CD4-positive, alpha-beta T cell treated with Interleukin-4 for 4 hours (primary cell): ENCODE data around the gene EFNB2.

ENCODE experiments used
- DNase-seq: peaks from one replicate; pipeline ENCODE4 v3.0.0-alpha.2; 2020

Gene EFNB2

DNA sequence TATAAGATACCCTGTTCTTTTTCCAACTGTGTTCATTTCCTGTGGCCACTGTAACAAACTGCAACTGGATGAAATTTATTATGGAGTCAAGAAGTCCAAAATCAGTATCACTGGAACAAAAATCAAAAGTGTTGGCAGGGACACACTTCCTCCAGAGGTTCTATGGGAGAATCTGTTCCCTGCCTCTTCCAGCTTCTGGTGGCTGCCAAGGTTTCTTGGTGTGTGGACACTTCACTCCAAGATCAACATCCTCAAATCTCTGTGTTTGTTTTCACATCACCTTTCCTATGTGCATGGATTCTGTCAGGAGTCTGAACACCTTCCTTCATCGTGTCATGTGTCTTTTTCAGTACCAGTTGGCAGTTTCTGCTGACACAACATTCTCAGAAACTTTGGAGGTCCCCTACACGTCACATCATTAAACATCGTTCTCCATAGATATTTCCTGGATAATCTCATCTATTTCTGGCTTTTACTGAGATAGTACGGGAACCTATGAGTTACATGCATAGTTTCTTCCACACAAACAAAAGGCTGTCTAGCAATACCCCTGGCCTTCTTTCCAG, 15.2 kb upstream of the EFNB2 start:
- no peak for DNase-seq

DNA sequence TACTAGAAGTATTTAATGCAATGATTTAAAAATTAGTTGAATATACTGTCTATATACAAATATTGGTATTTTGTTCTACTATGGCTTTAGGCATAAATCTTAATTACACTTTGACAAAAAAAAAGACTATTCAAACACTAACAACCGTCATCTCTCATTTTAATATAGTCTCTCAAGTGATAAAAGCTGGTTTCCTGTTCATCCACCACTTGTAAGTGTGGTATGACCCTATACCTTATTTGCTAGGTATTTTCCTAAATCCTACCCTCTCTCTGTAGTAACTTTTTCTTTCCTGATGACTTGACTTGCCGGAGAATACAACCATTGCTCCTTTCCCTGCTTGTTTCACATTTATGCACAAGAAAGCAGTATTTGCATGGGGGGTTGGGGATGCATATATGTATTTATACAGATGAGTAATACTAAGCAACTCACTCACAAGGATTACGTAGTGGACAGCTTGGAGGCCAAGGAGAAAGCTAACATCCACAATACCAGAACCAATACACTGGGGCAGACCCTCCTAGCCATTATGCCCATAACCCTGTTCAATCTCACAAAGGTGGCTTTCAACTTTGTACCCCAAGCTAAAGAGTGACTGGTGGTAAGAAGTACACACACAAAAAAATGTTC, 12.7 kb upstream of the EFNB2 start:
- no peak for DNase-seq

DNA sequence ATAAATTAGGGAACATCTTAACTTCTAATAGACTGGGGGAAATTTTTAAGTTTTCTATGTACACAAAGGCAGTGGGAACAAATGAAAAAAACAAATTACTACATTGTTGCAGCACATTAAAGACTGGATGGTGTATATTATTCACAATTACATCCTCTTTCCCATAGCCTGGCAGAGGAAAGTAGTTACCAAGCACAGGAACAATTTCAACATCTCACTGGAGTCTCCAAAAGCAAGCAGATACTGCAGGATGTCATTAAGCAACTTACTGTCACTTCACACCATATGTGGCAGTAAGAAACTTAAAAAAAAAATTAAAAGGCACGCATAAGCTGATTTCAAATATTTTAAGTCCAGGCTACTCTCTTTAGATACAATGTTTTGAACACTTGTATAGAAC, 6.4 kb upstream of the EFNB2 start:
- DNase-seq, result no peak

DNA sequence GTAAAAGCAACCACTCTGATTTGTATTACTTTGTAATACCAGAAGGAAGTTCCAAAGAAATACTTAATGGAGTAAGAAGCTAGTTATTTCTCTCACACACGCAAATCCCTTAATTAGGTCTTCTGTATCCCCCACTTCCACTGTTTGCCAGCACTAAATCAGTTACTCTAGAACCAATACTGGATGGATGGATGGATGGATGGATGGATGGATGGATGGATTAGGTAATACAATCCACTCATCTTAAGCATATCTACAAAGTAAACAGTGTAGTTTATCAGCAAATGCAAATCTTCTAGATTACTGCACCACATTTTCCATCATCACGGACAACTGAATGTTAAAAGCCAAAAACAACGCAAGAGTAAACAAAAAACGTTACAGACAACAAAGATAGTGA, 5.2 kb upstream of the EFNB2 start:
- no peak for DNase-seq

DNA sequence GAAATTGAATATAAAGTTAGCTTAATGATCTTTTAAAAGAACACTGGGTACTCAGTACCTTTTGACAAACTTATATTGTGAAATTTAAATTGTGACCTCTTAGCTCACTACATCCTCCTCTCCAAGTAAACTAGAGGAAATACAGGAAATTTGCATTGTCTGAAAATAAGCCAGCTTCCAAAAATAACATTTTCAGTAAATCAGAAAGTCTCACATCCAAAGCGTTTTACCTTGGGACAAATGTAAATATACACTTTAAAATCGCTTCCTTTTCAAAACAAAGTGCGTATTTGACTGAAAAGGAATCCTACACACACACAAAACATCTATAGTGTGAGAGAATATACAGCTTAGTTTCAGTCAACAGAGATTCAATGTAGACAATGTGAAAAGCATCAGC, 2.1 kb upstream of the EFNB2 start:
- no peak for DNase-seq

DNA sequence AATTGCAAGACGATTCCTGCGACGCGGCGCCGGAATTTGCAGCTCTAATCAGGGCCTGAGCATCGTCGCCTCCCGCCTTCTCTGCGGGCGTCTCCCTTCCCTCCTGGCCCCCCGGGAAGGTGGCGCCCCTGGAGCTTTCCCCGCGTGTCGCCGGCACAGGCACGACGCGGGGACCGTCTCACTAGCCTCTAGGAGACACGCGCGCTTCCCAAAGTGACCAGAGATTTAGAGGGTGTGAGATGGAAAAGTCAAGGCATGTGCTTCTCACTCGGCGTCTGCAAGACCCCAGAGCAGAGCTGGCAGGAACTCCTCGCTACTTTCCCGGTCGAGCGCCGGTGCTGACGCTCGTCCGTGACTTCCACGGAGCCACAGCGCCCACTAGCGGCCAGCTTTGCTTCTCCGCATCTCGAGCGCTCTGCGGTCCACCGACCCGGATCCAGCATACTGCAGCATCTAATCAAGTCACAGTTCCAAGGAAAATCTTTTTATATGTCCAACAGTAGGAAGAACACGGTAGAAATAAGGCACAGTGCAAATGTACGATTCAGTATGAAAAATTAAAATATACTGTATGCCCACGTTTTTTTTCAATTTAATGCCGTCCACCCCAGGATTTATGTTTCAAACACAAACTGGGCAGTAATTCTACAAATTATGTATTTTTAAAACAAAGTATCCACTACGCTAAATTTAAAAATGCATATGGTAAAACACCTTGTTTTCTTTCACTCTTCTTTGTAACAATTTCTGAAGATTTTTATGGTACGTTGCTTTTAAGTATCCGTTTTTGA, 977 bp upstream of the EFNB2 start:
- DNase-seq, result peak; percentile 82

DNA sequence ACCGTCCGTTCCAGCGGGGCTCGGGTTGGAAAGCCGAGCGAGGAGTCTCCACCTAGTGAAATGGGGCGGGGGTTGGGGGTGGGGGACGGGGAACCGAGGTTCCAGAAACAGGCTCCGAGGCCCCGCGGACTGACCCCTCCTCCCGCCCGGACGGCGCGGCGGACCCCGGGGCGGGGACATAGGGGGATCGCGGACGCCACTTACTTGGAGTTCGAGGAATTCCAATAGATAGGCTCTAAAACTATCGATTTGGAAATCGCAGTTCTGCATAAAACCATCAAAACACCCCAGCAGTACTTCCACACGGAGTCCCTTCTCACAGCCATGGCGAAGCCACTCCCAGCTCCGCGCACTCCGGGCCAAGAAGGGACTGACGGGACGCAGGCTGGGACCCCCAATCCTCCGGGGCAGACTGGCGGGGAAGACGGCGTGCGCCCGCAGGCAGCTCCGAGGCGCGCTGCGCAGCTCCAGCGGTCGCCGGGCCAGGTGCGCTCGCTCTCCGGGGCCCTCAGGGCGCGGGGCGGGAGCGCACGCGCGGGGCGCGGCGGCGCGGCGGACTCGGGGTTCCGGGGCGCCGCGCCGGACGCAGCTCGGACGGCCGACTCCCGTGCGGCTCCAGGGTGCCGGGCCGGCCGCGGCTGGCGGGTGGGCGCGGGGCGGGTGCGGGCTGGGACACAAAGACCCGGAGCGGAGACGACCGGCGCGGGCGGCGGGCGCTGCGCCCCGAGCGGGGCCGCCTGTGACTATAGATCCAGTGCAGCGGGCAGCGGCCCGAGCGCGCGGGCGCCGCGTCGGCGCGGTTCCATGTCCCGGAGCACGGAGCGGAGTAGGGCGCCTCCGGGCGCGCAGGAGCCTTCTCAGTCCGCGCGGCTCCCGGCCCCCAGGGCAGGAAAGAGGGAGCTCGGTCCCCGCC, 567 bp downstream of the EFNB2 start:
- DNase-seq, result no peak

DNA sequence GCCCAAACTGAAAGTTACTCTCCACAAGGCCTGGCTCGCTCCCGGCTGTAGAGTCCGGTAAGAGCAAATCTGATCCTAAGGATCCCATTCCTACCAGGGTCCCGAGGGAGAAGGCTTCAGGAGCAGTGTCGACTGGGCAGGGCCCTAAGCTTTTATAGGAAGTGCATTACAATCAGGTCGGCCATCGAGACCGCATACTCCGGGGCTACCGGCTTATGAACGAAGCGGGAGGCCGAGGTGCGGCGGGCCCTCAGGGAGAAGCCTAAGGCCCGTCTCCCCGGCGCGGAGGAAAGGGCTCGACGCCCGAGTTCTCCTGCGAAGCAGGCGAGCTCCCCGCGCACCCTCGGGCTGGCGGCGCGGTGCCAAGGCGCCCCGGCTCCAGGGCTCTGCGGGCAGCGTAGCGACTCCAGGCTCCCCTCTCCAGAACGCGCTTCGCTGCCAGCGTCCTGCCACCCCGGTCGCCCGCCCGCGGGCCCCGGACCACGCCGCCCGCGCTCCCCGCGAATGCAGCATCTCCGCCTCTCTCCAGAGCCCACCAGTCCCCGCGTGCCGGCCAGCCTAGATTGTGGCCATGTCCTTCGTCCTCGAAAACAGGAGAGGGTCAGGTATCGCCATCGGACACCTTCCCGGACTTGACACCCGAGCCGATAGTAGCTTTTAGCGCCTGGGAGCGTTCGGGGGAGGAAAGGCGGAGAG, 1.4 kb downstream of the EFNB2 start:
- no peak for DNase-seq

DNA sequence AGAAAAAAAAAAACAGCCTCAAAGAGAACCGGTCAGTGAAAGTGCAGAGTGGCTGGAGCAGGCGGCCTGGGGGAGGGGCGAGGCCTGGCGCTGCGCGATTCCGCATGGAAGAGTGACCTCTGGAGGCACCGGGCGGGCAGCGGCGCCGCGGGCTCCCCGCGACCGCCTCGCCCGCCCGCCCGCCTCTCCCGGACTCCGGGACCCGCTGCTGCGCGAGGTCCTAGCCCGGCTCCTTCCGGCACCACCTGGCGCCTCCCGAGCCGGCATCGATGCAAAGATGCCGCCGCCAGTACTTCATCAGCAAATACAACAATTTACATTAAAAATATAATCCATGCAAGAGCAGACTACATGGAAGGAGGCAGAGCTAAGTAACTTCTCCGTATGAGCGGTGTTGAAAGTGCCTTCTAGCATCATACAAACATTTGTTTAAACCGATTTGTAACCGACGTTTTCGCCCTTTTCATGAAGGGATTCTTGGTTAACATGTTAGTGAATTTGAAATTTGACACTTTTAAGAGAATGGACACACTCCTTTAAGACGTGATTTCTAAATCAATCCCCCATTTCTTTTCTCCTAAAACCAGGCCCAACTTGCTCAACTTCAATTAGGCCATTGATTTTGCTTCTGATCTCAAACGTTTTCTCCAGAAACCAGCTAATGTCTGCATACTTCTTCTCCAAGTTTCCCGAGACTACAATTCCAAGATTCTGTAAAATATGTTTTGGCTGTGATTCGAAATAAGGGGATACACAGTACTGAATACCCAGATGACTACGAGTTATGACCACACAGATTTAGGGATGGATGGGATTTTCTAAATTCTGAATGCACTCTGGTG, 2.1 kb downstream of the EFNB2 start:
- DNase-seq, result no peak

DNA sequence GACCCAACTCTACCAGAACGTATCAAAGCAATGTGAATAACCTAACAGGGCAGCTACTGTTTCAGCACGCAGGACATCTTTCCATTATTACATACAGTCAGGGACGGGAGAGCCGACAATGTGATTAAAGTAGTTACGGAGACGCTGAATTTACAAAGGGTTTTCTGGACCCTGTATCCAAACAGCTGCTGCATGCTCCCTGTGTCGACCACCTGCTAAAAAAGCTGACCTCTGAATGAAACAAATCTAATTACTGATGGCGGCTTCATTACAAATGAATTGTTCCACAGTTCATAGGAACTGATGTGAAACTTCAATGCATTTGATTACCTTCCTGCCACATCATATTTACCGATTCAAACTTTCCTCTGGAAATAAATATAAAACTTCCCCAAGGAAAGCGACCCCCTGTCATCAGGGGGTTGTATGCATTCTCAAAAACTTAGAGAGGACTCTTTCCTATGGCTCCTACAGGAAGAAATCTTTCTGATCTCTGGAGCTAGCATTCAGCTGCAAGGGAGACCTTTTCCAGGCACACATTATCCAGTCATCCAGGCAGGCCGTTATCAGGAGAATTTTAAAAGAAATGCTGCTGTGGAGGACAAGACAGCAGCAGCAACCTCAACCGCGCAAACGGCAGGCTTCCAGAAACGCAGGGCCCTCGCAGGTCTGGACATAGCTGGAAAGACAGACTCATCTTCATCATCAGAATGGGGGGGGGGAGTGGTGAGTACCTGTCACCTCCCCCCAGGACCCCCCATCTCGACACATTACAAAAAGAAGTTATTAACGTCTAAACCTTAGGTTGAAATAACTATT, 3.1 kb downstream of the EFNB2 start:
- no peak for DNase-seq

DNA sequence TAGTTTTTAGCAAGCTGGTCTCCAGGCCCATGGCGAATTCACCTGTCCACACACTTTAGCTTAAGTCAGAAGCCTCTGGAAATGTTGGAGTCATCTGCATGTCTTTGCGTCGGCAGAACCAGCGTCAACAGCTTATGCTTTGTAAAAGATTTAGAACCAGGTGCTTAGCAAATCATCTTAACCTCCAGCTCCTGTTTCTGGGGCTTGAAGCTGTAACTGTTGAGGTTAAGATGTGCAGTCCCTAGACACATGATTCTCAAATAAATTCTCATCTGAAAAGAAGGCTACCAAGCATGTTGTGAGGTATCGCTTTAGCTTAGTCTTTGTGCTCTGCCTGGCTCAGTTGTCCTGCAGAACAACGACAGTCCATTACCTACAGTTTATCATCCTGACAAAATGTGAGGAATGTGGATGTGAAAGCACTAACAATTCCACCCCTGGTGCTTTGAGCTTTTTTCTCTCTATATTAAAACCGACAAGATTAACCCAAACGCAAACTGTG, 4.4 kb downstream of the EFNB2 start:
- no peak for DNase-seq

DNA sequence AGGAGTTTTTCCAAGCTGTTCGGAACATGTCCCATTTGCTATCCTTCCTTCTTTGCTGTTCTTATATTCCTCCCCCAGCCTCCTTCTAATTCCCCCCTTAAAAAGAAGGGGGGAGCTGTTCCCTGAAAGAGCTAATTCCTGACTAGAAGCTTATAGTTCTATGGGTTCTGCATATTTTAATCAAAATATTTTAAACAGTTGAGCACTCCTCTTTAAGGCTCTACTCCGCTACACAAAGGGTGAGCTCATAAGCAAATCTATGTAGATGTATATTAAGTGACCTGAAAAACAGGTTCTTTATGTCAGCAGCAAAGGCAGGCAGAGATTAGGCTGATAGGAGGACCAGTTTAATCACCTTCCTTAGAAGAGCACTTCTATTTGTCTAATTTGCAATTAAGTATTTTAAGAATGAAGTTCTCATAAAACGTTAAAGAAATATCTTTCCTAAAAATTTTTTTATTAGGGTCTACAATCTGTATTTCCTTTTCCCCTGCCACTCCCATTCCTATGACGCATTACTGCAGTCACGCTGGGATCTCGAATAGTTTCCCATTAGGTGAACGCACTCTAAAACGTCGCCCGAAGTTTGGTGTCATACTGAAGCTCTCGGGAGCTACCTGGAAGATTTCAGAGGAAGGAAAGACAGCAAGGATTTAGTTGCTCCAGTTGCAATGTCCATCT, 5.2 kb downstream of the EFNB2 start:
- no peak for DNase-seq

DNA sequence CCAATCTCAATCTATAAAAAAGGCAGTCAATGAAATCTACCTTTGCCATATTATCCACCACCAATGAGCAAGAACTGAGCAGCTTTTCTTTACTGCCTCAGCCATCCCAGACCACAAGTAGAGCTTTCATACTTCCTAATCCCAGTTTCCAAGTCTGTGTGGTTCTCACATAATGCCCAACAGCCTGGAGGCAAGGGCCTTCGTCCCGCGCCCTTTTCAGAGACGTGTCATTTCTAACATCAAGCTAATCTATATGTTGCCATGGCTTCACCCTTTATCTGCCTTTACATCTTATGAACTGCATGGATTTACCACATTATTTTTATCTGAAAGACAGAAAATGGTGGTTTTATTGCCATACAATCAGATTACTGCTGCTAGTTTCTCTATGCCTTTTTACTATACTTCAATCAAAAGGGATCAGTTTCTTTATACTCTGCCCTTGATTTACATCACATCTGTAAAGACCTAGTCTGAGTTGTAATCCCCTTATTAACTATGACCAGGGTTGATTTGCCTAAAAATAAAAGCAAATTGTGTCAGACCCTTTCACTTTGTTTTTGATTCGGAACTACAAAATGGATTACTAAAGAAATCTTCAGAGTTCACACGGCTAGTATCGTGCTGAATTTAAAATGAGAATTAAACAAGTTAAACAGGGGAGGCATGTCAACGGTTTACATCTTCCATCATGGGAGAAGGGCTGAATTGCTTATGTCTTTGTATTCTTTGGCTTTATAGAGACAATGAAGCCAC, 5.9 kb downstream of the EFNB2 start:
- DNase-seq, result no peak

DNA sequence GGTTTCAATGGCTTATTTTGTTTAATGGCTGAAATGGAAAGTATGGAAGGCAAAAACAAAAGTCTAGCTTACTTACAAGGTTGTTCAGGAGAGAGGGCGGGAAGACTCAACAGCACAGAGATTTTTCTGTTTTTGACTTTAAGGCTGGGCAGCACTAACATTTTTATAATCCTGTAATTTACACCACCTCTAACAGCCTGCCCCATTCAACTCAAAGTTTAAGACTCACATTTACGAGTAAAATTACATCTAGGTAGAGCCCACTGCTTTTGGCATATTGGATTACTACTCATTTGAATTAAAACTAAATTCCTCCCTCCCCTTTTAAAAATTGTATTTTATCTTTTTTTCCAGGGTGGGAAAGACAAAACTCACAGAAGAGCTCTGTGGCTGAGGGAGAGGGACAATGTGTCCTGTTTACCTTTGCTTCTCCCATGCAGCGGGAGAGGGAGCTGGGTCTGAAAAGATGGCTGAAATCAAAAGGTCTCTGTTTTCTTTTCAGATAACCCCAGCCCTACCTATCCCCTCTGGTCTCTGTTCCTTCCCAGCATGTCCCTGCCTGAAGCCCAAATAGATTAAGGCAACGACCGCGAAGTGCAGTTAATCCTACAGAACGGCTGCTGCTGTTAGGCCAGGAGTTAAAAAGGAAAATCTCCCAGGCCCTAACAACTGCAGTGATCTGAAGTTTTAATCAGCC, 6.6 kb downstream of the EFNB2 start:
- DNase-seq, result no peak

DNA sequence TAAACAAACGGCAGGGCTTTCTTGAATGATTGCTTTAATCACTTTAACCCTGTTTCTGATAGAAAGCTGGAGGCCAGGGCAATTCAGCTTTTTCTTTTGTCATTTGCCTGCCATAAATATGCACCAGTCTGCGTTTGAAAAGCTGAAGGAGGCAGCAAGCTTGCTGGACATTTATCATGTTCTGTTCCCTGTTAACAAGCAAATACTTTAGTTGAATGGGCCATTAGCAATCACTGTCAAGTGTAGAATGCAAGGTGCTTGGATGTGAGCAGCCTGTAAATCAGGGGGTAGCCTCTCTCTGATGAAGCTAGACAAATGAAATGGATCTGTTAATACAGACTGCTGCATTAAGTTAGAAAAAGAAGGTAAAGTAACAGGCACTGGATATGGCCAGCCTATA, 7.6 kb downstream of the EFNB2 start:
- no peak for DNase-seq

DNA sequence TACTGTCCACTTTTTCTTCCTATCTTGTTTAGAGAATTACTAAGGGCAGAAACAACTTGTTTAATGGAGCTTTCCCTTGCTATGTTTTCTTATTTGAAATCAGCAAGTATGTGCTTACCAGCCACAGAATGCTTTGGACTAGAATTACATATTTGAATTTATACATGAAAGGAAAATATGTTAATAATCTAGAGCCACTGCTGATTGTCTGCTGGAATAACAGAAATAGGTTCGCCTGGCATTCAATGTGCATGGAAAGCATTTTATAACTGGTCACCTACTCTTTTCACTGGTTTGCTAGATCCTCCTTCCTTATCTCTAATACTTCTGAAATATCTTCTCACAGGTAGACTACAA, 8.0 kb downstream of the EFNB2 start:
- no peak for DNase-seq

DNA sequence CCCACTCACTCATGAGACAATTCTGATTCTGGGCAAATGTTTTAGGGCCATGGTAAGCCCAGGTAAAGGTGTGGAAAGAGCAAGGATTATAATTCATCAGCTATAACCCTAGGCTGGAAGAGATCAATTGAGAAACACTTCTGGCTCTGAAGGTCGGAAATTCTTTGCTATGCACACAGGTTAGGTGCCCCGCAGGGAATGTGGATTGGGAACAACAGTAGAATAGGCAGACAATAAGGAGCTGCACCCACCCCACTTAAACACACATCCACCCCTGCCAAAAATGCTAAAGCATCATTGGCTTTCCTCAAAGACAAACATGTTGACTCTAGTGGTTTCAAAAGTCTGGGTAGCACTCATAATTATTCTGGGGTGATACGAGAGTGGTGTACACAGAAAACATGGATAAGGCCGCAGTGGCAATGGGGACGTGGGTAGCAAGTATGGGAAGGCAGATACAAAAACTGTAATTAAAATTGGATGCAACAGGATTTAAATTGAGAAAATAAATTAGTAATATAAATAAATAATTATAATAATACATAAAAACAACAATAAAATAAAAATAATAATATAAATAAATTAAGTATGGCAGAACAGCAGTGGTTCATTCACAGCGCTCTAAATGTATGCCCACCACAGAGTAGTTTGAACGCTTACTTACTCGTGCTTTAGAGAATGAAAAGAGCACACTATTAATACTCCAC, 8.6 kb downstream of the EFNB2 start:
- DNase-seq, result no peak

DNA sequence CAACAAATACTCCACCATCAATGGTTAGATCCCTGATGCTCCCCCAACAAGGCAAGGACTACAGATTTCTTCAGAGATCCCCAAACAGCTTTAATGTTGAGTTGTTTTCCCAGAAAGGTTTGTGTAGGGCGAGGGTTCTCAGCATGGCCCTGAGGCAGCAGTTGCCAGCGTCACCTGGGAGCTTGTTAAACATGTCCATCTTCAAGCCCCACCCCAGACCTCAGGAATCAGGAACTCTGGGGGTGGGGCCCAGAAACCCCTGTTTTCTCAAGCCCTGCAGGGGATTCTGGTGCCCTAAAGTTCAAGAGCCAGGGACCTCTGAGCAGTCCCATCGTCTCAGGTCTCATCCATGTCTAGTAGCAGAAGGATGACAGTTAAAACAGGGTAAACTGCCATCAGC, 9.6 kb downstream of the EFNB2 start:
- no peak for DNase-seq
